LNCAP (cell line): Measurements from ENCODE around the gene HM13.

ENCODE experiments used
- TF ChIP-seq, protein P1 (sequence below): fragments of 450-650 bp; IDR thresholded peaks from 2 replicates; pipeline ENCODE4 v1.5.1; 2017; ENCODE audit warnings: mild to moderate bottlenecking

HM13 gene

DNA sequence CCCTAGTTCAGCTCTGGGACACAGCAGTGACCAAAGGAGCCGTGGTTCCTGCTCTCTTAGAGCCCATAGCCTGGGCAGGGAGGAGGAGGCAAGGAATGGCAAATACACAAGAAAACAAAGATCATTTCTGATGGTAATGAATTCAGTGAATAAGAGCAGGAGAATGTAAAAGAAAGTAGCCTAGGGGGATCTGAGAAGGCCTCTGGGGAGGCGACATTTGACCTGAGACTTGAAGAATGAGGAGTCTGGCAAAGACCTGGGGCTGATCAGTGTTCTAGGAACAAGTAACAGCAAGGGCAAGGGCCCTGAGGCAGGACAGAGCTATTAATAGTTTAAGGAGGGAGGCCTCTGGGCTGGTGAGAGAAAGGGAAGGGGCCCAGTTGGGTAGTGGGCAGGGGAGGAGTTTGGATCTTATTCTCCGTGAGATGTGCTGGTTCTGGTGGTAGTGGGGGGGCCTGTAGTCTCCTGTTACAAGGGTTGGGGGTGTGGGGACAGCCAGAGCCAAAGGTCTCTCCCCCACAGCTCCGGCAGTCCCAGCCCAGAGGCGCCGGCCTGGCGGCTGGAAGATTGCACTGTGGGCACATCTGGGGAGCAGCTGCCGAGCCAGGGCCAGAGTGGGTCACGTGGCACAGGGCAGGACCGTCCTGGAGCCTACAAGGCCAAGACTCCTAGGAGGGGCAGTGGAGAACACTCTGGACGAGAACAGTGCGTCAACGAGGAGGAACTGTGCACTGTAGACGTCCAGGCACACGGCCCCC is 81.6 kb downstream of the HM13 start:
- TF ChIP-seq, protein P1, sequence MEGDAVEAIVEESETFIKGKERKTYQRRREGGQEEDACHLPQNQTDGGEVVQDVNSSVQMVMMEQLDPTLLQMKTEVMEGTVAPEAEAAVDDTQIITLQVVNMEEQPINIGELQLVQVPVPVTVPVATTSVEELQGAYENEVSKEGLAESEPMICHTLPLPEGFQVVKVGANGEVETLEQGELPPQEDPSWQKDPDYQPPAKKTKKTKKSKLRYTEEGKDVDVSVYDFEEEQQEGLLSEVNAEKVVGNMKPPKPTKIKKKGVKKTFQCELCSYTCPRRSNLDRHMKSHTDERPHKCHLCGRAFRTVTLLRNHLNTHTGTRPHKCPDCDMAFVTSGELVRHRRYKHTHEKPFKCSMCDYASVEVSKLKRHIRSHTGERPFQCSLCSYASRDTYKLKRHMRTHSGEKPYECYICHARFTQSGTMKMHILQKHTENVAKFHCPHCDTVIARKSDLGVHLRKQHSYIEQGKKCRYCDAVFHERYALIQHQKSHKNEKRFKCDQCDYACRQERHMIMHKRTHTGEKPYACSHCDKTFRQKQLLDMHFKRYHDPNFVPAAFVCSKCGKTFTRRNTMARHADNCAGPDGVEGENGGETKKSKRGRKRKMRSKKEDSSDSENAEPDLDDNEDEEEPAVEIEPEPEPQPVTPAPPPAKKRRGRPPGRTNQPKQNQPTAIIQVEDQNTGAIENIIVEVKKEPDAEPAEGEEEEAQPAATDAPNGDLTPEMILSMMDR, result no peak

DNA sequence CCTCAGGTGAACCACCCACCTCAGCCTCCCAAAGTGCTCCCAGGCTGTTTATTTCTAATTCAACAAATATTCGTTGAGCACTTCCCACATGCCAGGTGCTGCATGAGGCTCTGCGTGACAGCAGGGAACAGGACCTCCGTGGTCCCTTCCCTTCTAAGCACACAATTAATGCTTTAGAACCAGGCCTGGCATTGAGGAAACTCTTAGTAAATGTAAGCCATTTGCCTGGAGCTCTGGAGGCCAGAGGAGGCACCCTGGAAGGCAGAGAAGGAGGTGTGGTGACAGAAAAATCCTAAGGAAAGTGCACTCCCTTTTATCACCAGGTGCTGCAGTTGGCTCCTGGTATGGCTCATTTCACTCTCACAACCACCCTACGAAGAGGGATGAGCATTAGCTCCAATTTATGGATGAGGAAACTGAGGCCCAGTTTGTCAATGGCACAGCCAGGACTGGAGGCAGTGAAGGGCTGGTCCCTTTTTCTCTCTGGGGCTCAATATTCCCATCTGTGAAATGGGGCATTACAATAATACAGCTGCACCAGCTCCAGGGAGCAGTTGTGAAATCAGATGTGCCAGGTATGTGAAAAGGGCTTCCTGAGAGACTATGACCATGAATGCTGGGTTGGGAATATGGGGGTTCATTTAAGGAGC is 82.7 kb downstream of the HM13 start:
- TF ChIP-seq, protein P1, result no peak

DNA sequence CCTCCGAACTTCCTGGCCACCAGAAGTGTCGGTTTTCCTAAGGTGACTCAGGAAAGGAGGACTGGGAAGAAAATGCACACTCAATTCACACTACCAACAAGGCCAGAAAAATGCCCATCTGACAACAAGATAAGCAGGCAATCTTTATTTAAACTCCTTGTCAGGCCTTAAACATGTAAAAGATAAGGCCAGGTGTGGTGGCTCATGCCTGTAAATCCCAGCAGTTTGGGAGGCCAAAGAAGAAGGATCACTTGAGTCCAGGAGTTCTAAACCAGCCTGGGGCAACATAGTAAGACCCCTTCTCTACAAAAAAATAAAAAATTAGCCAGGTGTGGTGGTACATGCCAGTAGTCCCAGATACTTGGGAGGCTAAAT is 83.2 kb downstream of the HM13 start:
- TF ChIP-seq, protein P1, result no peak

DNA sequence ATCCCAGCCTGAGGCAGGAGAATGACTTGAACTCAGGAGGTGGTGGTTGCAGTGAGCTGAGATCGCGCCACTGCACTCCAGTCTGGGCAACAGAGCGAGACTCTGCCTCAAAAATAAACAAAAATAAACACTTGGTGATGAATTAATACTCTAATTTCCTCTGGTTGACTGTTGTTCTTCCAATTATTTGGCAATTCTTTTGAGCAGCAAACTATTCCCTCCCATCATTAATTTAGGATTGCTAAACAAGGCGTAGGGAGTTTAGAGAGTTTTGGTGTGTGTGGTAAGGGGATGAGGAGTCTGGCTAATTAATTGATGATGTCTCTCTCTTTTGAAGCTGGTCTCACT is 88.2 kb downstream of the HM13 start:
- TF ChIP-seq, protein P1, result no peak

DNA sequence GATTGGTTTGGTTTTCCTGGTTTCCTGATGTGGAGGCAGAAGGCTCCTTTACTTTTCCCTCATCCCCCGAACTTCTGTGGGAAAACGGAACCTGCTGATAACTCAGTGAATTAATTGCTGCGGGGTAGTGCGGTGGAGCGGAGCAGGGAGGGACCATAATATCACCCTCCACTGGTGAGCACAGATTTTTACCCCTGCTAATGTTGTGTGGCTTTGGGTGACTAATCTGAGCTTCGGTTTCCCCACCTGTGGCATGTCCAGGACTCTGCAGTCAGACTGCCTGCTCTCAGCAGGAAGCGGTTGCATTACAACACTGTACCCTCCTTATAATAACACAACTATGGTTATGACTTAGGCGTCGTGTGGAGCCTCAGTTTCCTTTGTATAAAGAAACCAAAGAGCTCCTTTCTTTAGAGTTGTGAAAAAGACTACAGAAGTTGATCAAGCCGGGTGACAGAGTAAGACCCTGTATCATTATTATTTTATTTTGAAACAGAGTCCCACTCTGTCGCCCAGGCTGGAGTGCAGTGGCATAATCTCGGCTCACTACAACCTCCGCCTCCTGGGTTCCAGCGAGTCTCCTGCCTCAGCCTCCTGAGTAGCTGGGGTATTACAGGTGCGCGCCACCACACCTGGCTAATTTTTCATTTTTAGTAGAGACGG is 88.7 kb downstream of the HM13 start:
- TF ChIP-seq, protein P1, result no peak

DNA sequence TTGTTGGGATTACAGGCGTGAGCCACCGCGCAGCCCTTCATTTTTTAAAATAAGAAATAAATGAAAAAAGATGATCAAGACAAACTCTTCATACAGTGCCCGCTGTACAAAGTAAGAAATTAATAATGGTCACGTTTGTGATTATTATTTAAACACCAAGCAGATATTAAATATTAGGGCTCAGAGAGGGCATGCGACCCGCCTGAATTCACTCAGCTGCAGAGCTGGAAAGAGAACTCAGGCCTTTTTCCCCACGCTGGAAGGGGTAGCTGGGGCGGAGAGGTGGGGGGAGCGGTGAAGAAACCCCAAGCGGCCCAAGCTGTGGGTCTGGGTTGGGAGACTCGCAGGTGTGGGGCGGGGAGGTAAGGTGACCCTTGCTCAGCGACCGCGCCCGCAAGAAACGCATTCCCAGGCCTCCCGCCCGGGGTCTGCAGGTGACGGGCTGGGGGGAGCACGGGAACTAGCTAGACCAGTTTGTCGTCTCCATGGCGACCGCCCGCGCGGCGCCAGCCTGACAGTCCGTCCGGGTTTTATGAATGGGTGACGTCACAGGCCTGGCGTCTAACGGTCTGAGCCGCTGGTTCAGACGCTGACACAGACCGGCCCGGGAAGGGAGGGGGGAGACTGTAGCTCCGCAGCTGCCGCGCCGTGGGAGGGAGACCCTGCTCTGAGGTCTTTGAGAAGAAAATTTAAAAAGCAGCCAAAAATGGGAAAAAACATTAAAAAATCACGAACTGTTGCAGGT is 89.8 kb downstream of the HM13 start:
- TF ChIP-seq, protein P1, result no peak

DNA sequence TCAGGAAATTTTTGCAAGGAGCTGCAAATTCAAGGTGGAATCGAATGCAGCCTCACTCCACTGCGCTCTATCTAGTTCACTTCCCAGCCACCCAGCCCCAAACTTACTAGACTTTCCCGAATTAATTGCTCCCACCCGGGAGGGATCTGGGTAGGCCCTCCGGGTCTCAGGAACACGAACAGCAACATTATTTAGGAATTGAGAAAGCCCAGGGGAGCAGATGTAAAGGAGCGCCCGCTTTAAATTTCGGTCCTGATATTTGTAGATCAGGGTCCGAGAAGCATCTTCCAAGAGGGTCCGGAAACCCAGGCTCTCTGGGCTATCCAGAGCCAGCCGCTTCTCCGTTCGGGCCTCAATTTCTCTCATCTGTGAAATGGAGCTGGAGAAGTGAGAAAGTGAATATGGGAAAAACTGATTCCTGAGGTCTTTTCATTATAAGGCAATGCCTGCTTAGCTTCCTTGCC is 90.4 kb downstream of the HM13 start:
- TF ChIP-seq, protein P1, result no peak
